H9 (cell line): ENCODE data around the gene NHP2. TPM values are rescaled to one million over a fixed set of nuclear protein-coding genes. Genes with fewer than 3 reads are reported as not detected.

ENCODE experiments used
- DNase-seq: peaks from one replicate; pipeline ENCODE4 v3.0.0-alpha.2; 2017
- H2AFZ ChIP-seq: one replicate; pipeline ENCODE4 v1.6.1; 2013; ENCODE audit warnings: mild to moderate bottlenecking, low read length, control low read depth, moderate library complexity
- H2AK5ac ChIP-seq: 2 replicates; pipeline ENCODE4 v1.6.1; 2013; ENCODE audit warnings: low read length, control low read depth, mixed read lengths; ENCODE audit not compliant: insufficient read length
- H2BK120ac ChIP-seq: one replicate; pipeline ENCODE4 v1.6.1; 2013; ENCODE audit warnings: low read depth, mild to moderate bottlenecking, low read length, control low read depth, inconsistent platforms; ENCODE audit not compliant: poor library complexity, severe bottlenecking
- H2BK12ac ChIP-seq: 2 replicates; pipeline ENCODE4 v1.6.1; 2013; ENCODE audit warnings: low read length, control low read depth, mixed read lengths, low read depth; ENCODE audit not compliant: insufficient read length
- H2BK15ac ChIP-seq: 2 replicates; pipeline ENCODE4 v1.6.1; 2013; ENCODE audit warnings: low read depth, low read length, control low read depth
- H2BK20ac ChIP-seq: one replicate; pipeline ENCODE4 v1.6.1; 2013; ENCODE audit warnings: low read depth, mild to moderate bottlenecking, low read length, control low read depth, inconsistent platforms; ENCODE audit not compliant: poor library complexity, severe bottlenecking
- H2BK5ac ChIP-seq: 2 replicates; pipeline ENCODE4 v1.6.1; 2013; ENCODE audit warnings: low read length, control low read depth, mixed read lengths; ENCODE audit not compliant: insufficient read length
- H3K14ac ChIP-seq: 2 replicates; pipeline ENCODE4 v1.6.1; 2013; ENCODE audit warnings: low read length, control low read depth; ENCODE audit not compliant: insufficient read depth
- H3K18ac ChIP-seq: 2 replicates; pipeline ENCODE4 v1.6.1; 2013; ENCODE audit warnings: low read depth, mild to moderate bottlenecking, mixed read lengths, low read length, control low read depth; ENCODE audit not compliant: insufficient read length
- H3K23ac ChIP-seq: 2 replicates; pipeline ENCODE4 v1.6.1; 2013; ENCODE audit warnings: low read length, control low read depth, mixed read lengths, low read depth; ENCODE audit not compliant: insufficient read length
- H3K23me2 ChIP-seq: 2 replicates; pipeline ENCODE4 v1.6.1; 2013; ENCODE audit warnings: low read depth, mild to moderate bottlenecking, mixed read lengths, low read length, control low read depth; ENCODE audit not compliant: insufficient read length, poor library complexity, severe bottlenecking
- H3K27ac ChIP-seq: 2 replicates; pipeline ENCODE4 v1.5.1; 2013; ENCODE audit warnings: low read length, control low read depth, mixed read lengths, low read depth; ENCODE audit not compliant: insufficient read length
- H3K27me3 ChIP-seq: 2 replicates; pipeline ENCODE4 v1.6.1; 2013; ENCODE audit warnings: low read length, control low read depth, inconsistent platforms; ENCODE audit not compliant: insufficient read depth
- H3K4ac ChIP-seq: 2 replicates; pipeline ENCODE4 v1.6.1; 2013; ENCODE audit warnings: low read depth, mild to moderate bottlenecking, control low read depth, inconsistent platforms, low read length, moderate library complexity
- H3K4me1 ChIP-seq: 2 replicates; pipeline ENCODE4 v1.6.1; 2013; ENCODE audit warnings: low read length, control low read depth, inconsistent platforms; ENCODE audit not compliant: insufficient read depth
- H3K4me2 ChIP-seq: 2 replicates; pipeline ENCODE4 v1.6.1; 2013; ENCODE audit warnings: low read length, control low read depth, mixed read lengths; ENCODE audit not compliant: insufficient read length, insufficient read depth
- H3K56ac ChIP-seq: 2 replicates; pipeline ENCODE4 v1.6.1; 2013; ENCODE audit warnings: low read depth, mild to moderate bottlenecking, mixed read lengths, low read length, control low read depth; ENCODE audit not compliant: insufficient read length
- H3K79me1 ChIP-seq: 2 replicates; pipeline ENCODE4 v1.6.1; 2013; ENCODE audit warnings: low read depth, mild to moderate bottlenecking, moderate library complexity, low read length, control low read depth, inconsistent platforms; ENCODE audit not compliant: insufficient read depth, poor library complexity, severe bottlenecking
- H3K79me2 ChIP-seq: 2 replicates; pipeline ENCODE4 v1.6.1; 2013; ENCODE audit warnings: low read length, control low read depth, inconsistent platforms; ENCODE audit not compliant: insufficient read depth
- H3K9ac ChIP-seq: 2 replicates; pipeline ENCODE4 v1.6.1; 2013; ENCODE audit warnings: low read length, control low read depth, mixed read lengths; ENCODE audit not compliant: insufficient read length; ENCODE audit errors: extremely low read depth
- H3K9me3 ChIP-seq: one replicate; pipeline ENCODE4 v1.6.1; 2013; ENCODE audit warnings: low read depth, low read length, inconsistent platforms; ENCODE audit not compliant: control insufficient read depth
- H3T11ph ChIP-seq: one replicate; pipeline ENCODE4 v1.6.1; 2013; ENCODE audit warnings: mild to moderate bottlenecking, low read length, control low read depth, inconsistent platforms
- H4K20me1 ChIP-seq: one replicate; pipeline ENCODE4 v1.6.1; 2013; ENCODE audit not compliant: control insufficient read depth, insufficient read length, insufficient read depth
- H4K5ac ChIP-seq: 2 replicates; pipeline ENCODE4 v1.6.1; 2013; ENCODE audit warnings: low read depth, mild to moderate bottlenecking, mixed read lengths, low read length, control low read depth; ENCODE audit not compliant: insufficient read length
- H4K8ac ChIP-seq: replicated peaks from 2 replicates; pipeline ENCODE4 v1.6.1; 2013; ENCODE audit warnings: low read length, control low read depth, mixed read lengths, low read depth; ENCODE audit not compliant: insufficient read length
- H4K91ac ChIP-seq: 2 replicates; pipeline ENCODE4 v1.6.1; 2013; ENCODE audit warnings: low read depth, mild to moderate bottlenecking, moderate library complexity, mixed read lengths, low read length, control low read depth; ENCODE audit not compliant: insufficient read length
- H3K27ac Mint-ChIP-seq, 3 experiments: 2 replicates in 2 of 3; 3 replicates in 1 of 3; pipeline ENCODE4 v1.8.0; 2020 to 2021; ENCODE audit warnings: mixed read lengths in 3 of 3, mild to moderate bottlenecking in 1 of 3, moderate library complexity in 1 of 3
- H3K27me3 Mint-ChIP-seq: 2 replicates; pipeline ENCODE4 v1.8.0; 2021; ENCODE audit warnings: low read depth, mild to moderate bottlenecking, moderate library complexity, mixed read lengths
- H3K36me3 Mint-ChIP-seq, 3 experiments: 2 replicates in 2 of 3; 3 replicates in 1 of 3; pipeline ENCODE4 v1.8.0; 2020 to 2021; ENCODE audit warnings: low read depth in 3 of 3, mixed read lengths in 3 of 3; ENCODE audit not compliant: insufficient read depth in 1 of 3
- H3K4me1 Mint-ChIP-seq, 2 experiments: 2 replicates each; pipeline ENCODE4 v1.8.0; 2020; ENCODE audit warnings: mixed read lengths in 2 of 2
- H3K4me3 Mint-ChIP-seq, 2 experiments: 2 replicates in 1 of 2; 3 replicates in 1 of 2; pipeline ENCODE4 v1.8.0; 2020 to 2021; ENCODE audit warnings: mild to moderate bottlenecking in 2 of 2, mixed read lengths in 2 of 2, moderate library complexity in 1 of 2
- H3K9me3 Mint-ChIP-seq, 2 experiments: 2 replicates in 1 of 2; 3 replicates in 1 of 2; pipeline ENCODE4 v1.8.0; 2020; ENCODE audit warnings: mild to moderate bottlenecking in 2 of 2, mixed read lengths in 2 of 2, moderate library complexity in 1 of 2
- CTCF ChIP-seq: fragments of 200-600 bp; sonication (generic); conservative IDR thresholded peaks from 3 replicates; pipeline ENCODE4 v1.8.0; 2021; ENCODE audit warnings: antibody characterized with exemption, mild to moderate bottlenecking
- WGBS: extraction: QIAGEN DNeasy Blood & Tissue Kit; methylation state at CpG from one replicate; pipeline ENCODE4 v1.1.7; 2013; ENCODE audit warnings: missing lambda C conversion rate, low lambda C conversion rate, mixed read lengths; ENCODE audit not compliant: insufficient read length; ENCODE audit errors: extremely low coverage; 5-methylcytosine and 5-hydroxymethylcytosine counted together
- total RNA-seq: library from RNA; stranded (reverse); gene quantifications from 2 replicates; pipeline ENCODE4 v1.2.1, GENCODE V29; 2021

The NHP2 gene
- total RNA-seq, 1 experiment from 2014 or later = 232 TPM

GRCh38 chr5:178182158-178182876, 28.6 kb upstream of the NHP2 start:
- Histone ChIP-seq H4K5ac (no peak overlapping the region), H4K8ac (no peak overlapping the region), H3K18ac (no peak overlapping the region), H3K56ac (no peak overlapping the region), H3T11ph (no peak overlapping the region), H3K4ac (no peak overlapping the region), H4K91ac (no peak overlapping the region), H2BK15ac (no peak overlapping the region), H3K27ac (no peak overlapping the region), H3K27me3 (no peaks in the 10 kb centered on the region), H3K4me1 (peaks cover 6% of the 10 kb centered on the region; the same call in 1 of the 2 replicates), H3K79me1 (no peaks in the 10 kb centered on the region), H2BK5ac (no peak overlapping the region), H3K9ac (no peak overlapping the region), H3K79me2 (no peaks in the 10 kb centered on the region), H4K20me1 (peaks cover 3% of the 10 kb centered on the region), H2AFZ (no peak overlapping the region), H3K23me2 (no peaks in the 10 kb centered on the region), H3K9me3 (no peaks in the 10 kb centered on the region), H2BK120ac (no peak overlapping the region), H3K14ac (no peak overlapping the region), H3K23ac (no peak overlapping the region), H2BK12ac (no peak overlapping the region), H2AK5ac (no peak overlapping the region), H2BK20ac (no peak overlapping the region), H3K4me2 (no peak overlapping the region)
- Mint-ChIP-seq H3K4me1 (peaks cover 31 to 32% of the 10 kb centered on the region in 2 experiments), H3K27me3 (no peaks in the 10 kb centered on the region), H3K27ac (peak overlapping the region; percentile 65 to 95 (median 94); a peak in 6 of 7 replicates), H3K9me3 (peaks cover 5 to 9% of the 10 kb centered on the region in 2 experiments), H3K4me3 (peak overlapping the region in 1 of 2 experiments; percentile 52; a peak in 1 of 5 replicates), H3K36me3 (peaks cover 0 to 9% (median 8%) of the 10 kb centered on the region in 3 experiments; a peak in 5 of 7 replicates)
- no CpG with 5 or more reads among the region's 4 CpGs for WGBS
- peak; percentile 55 for DNase-seq
- TF ChIP-seq CTCF = no peak
